Measurements from ENCODE around the gene CAP2. TPM values are rescaled to one million over a fixed set of nuclear protein-coding genes. Genes with fewer than 3 reads are reported as not detected.

Gene CAP2
- total RNA-seq, 1 experiment from 2014 or later = 7.2 TPM

DNA sequence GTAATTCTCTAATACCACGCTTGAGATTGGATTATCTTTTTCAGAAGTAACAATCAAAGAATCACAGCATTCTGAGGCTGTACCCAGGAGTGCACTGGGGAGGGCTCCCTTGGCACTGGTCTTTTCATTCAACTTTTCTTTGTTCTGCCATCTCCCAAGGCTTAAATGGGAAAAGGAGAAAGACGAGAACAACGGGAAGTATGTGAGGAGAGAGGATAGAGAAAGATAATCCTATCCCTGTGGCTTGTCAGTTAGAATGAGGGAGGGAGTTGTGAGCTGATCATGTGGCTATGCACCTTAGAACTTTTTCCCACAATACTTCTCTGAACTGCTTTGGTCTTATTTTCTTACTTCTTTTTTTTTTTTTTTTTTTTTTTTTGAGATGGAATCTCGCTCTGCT, 83.1 kb downstream of the CAP2 start:
- no peak for DNase-seq (ENCODE audit: low spot score)
- Mint-ChIP-seq H3K4me1 (no peaks in the 10 kb centered on the region), H3K27ac (no peak overlapping the region; the same call in 1 of the 2 replicates), H3K9me3 (no peaks in the 10 kb centered on the region), H3K27me3 (ENCODE audit: low read depth) (no peaks in the 10 kb centered on the region), H3K4me3 (no peak overlapping the region), H3K36me3 (no peaks in the 10 kb centered on the region)
- POLR2A ChIA-PET = no interaction called here
- CTCF ChIA-PET = no interaction called here
- TF ChIP-seq TEAD4 (CRISPR knock-in tag; IDR thresholded peaks at IDR 0.05) (no peak), JAZF1 (CRISPR knock-in tag; IDR thresholded peaks at IDR 0.05) (no peak)
- TF ChIP-seq, protein P1, sequence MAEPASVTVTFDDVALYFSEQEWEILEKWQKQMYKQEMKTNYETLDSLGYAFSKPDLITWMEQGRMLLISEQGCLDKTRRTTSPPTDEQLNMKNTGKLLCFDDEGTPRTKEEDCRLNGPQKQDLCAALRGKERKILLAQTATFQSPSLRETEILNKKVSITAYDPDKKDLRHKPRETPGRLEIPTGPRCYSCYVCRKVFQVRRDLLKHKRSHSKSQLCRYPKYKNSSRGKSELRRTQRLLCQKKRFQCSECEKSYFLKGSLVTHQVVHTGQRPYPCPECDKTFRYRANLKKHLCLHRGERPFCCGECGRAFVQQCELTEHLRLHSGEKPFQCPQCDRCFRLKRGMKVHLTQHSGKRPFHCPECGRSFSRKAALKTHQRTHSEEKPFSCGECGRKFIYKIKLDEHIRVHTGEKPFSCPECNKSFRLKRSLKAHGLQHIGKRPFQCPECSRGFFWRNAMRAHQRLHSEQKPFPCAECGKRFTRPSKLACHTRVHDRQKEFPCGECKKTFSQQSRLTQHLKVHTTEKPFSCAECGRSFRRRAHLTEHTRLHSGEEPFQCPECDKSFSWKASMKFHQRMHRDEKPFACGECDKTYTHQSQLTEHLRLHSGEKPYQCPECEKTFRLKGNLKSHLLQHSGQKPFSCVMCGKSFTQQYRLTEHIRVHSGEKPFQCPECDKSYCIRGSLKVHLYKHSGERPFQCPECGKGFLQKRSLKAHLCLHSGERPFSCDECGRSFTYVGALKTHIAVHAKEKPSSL (CRISPR knock-in tag; conservative IDR thresholded peaks at IDR 0.05) = no peak
- no peak for ATAC-seq

DNA sequence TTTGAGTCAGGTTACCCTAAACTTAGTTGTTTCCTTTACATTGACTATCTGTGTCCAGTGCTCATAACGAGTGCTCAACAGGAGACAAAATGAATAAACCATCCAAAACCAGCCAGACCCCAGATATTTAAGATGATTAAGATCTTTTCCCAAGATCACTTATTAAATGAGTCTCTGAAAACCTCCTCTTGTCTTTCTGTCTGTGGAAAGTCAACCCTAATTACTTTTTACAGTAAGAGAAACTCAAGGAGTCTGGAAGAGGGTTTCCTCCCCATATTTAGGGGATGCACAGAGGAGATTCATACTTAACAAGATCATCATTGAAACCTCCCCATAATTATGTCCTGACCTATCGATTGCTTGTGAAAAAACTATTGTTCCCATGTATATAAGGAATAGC, 84.0 kb downstream of the CAP2 start:
- H3K36me3 Mint-ChIP-seq = no peaks in the 10 kb centered on the region
- POLR2A ChIA-PET = no interaction called here
- TF ChIP-seq CBFB (CRISPR knock-in tag; IDR thresholded peaks at IDR 0.05; ENCODE audit: low read depth) = no peak
- TF ChIP-seq, protein P2, sequence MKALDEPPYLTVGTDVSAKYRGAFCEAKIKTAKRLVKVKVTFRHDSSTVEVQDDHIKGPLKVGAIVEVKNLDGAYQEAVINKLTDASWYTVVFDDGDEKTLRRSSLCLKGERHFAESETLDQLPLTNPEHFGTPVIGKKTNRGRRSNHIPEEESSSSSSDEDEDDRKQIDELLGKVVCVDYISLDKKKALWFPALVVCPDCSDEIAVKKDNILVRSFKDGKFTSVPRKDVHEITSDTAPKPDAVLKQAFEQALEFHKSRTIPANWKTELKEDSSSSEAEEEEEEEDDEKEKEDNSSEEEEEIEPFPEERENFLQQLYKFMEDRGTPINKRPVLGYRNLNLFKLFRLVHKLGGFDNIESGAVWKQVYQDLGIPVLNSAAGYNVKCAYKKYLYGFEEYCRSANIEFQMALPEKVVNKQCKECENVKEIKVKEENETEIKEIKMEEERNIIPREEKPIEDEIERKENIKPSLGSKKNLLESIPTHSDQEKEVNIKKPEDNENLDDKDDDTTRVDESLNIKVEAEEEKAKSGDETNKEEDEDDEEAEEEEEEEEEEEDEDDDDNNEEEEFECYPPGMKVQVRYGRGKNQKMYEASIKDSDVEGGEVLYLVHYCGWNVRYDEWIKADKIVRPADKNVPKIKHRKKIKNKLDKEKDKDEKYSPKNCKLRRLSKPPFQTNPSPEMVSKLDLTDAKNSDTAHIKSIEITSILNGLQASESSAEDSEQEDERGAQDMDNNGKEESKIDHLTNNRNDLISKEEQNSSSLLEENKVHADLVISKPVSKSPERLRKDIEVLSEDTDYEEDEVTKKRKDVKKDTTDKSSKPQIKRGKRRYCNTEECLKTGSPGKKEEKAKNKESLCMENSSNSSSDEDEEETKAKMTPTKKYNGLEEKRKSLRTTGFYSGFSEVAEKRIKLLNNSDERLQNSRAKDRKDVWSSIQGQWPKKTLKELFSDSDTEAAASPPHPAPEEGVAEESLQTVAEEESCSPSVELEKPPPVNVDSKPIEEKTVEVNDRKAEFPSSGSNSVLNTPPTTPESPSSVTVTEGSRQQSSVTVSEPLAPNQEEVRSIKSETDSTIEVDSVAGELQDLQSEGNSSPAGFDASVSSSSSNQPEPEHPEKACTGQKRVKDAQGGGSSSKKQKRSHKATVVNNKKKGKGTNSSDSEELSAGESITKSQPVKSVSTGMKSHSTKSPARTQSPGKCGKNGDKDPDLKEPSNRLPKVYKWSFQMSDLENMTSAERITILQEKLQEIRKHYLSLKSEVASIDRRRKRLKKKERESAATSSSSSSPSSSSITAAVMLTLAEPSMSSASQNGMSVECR (CRISPR knock-in tag; IDR thresholded peaks at IDR 0.05; ENCODE audit: borderline replicate concordance) = no peak
- TF ChIP-seq, protein P3, sequence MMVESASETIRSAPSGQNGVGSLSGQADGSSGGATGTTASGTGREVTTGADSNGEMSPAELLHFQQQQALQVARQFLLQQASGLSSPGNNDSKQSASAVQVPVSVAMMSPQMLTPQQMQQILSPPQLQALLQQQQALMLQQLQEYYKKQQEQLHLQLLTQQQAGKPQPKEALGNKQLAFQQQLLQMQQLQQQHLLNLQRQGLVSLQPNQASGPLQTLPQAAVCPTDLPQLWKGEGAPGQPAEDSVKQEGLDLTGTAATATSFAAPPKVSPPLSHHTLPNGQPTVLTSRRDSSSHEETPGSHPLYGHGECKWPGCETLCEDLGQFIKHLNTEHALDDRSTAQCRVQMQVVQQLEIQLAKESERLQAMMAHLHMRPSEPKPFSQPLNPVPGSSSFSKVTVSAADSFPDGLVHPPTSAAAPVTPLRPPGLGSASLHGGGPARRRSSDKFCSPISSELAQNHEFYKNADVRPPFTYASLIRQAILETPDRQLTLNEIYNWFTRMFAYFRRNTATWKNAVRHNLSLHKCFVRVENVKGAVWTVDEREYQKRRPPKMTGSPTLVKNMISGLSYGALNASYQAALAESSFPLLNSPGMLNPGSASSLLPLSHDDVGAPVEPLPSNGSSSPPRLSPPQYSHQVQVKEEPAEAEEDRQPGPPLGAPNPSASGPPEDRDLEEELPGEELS (CRISPR knock-in tag; IDR thresholded peaks at IDR 0.05) = no peak
- TF ChIP-seq, protein P4, sequence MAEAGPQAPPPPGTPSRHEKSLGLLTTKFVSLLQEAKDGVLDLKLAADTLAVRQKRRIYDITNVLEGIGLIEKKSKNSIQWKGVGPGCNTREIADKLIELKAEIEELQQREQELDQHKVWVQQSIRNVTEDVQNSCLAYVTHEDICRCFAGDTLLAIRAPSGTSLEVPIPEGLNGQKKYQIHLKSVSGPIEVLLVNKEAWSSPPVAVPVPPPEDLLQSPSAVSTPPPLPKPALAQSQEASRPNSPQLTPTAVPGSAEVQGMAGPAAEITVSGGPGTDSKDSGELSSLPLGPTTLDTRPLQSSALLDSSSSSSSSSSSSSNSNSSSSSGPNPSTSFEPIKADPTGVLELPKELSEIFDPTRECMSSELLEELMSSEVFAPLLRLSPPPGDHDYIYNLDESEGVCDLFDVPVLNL (CRISPR knock-in tag; IDR thresholded peaks at IDR 0.05; ENCODE audit: borderline replicate concordance, low read depth) = no peak
- no peak for TF ChIP-seq RORB (CRISPR knock-in tag; IDR thresholded peaks at IDR 0.05)
- TF ChIP-seq ZNF671 (CRISPR knock-in tag; IDR thresholded peaks at IDR 0.05) = no peak
- TF ChIP-seq, protein P5, sequence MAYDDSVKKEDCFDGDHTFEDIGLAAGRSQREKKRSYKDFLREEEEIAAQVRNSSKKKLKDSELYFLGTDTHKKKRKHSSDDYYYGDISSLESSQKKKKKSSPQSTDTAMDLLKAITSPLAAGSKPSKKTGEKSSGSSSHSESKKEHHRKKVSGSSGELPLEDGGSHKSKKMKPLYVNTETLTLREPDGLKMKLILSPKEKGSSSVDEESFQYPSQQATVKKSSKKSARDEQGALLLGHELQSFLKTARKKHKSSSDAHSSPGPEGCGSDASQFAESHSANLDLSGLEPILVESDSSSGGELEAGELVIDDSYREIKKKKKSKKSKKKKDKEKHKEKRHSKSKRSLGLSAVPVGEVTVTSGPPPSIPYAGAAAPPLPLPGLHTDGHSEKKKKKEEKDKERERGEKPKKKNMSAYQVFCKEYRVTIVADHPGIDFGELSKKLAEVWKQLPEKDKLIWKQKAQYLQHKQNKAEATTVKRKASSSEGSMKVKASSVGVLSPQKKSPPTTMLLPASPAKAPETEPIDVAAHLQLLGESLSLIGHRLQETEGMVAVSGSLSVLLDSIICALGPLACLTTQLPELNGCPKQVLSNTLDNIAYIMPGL (CRISPR knock-in tag; IDR thresholded peaks at IDR 0.05) = no peak
- TF ChIP-seq ETV6 (CRISPR knock-in tag; IDR thresholded peaks at IDR 0.05) = no peak
- TF ChIP-seq JAZF1 (CRISPR knock-in tag; IDR thresholded peaks at IDR 0.05) = no peak
- TF ChIP-seq NFE2L1 (CRISPR knock-in tag; IDR thresholded peaks at IDR 0.05) = no peak
- no peak for TF ChIP-seq NFYB (CRISPR knock-in tag; conservative IDR thresholded peaks at IDR 0.05; ENCODE audit: low read depth)
- TF ChIP-seq TP53 (CRISPR knock-in tag; IDR thresholded peaks at IDR 0.05) = no peak
- no peak for TF ChIP-seq ZNF232 (CRISPR knock-in tag; IDR thresholded peaks at IDR 0.05)
- TF ChIP-seq NR3C1 (CRISPR knock-in tag; conservative IDR thresholded peaks at IDR 0.05; ENCODE audit: low read depth) = no peak
- TF ChIP-seq, protein P6, sequence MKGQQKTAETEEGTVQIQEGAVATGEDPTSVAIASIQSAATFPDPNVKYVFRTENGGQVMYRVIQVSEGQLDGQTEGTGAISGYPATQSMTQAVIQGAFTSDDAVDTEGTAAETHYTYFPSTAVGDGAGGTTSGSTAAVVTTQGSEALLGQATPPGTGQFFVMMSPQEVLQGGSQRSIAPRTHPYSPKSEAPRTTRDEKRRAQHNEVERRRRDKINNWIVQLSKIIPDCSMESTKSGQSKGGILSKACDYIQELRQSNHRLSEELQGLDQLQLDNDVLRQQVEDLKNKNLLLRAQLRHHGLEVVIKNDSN (CRISPR knock-in tag; IDR thresholded peaks at IDR 0.05) = no peak
- TF ChIP-seq JUN (CRISPR knock-in tag; IDR thresholded peaks at IDR 0.05) = no peak
- no peak for TF ChIP-seq ZNF263 (CRISPR knock-in tag; IDR thresholded peaks at IDR 0.05; ENCODE audit: low read depth)
- ATAC-seq (no peak), DNase-seq (ENCODE audit: low spot score) (no peak)
- no peak overlapping the region for H3K27ac Mint-ChIP-seq
- no peak overlapping the region for H3K4me3 Mint-ChIP-seq
- no peaks in the 10 kb centered on the region for H3K4me1 Mint-ChIP-seq
- CTCF ChIA-PET = no interaction called here
- no peaks in the 10 kb centered on the region; the same call in 1 of the 2 replicates for H3K9me3 Mint-ChIP-seq
- H3K27me3 Mint-ChIP-seq (ENCODE audit: low read depth) = no peaks in the 10 kb centered on the region
